HG02642 (cell line): ENCODE results near the gene CFL1.
"Not testable (repeated sequence)": the region's sequence is repeated elsewhere in the genome, so short reads cannot be mapped to it uniquely, and the experiment has no call there.

Source experiments
- ATAC-seq: cut with Tn5 transposase; IDR thresholded peaks from one replicate; pipeline ENCODE4 v1.9.1; 2021; ENCODE audit warnings: mild to moderate bottlenecking; ENCODE audit not compliant: unreplicated experiment, poor library complexity

The CFL1 gene

DNA sequence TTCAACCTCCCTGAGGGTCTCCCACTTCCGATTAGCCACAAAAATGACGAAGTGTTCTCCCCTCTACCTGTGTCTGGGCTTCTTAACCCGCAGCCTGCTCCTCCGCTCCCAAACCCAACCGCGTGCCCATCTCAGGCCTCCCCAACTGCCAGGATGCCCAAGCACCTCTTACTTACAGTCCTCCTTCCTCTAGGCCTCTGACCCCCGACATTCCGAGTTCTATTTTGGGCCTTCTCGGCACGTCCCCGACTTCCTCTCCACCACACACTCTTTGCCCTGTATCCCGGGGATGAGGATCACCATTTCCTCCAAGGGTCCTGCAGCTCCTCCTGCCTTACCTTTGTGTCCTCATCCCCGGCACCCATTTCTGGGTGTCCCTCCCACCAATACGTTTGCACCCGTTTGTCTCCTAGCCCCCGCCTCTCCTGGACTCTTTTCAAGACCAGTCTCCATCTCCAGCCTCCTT, 1.9 kb upstream of the CFL1 start:
- ATAC-seq = no peak

DNA sequence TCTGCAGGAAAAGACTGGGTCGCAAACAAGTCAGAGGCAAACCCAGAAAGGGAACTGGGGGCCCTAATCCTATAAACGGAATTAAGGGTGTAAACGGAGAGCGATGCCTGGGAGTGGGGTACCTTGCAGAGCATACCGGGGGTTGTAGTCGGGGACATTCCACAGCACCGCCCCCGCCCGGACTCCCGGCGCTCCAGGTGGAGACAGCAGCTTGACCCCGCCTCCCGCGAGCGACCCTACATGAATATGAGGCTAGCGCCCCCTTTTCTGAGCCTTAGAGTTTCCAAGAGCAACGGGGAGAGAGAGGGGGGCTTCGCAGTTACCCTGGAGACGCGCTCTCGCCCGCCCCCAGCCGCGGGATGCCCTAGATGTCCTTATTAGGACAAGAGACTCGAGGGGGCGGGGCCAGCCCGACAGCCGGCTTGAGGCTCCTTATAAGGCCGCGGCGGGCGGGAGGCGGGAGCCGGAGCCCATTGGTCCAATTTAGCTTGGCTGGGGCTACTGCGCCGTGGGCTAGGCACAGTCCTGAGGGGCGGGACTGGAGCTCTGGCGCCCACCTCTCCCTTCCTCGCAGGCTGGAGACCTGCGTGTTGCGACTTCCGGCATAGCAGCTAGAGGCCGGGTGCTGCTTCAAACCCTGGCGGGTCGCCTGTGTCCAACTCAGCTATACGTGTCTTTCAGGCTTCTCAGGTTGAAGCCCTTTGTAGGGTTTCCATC, 1.3 kb upstream of the CFL1 start:
- ATAC-seq = peak; percentile 50

DNA sequence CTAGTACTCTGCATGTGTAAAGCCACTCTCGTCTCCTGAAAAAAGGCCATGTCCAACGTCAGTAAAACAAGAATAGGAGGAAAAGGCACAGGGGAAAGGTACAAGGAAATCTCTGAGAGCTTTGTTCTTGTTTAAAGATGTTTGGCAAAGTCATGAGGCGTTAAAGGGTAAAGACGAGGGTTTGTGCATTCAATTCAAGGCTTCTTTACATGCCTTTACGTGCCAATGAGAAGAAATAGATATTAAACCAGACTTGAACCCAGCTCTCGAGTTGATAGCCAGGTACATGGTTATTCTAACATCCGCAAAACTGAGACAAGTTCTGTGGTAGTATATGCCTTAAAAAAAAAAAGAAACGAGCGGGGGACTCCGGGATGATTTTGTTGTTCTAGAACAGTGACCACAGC, 704 bp upstream of the CFL1 start:
- no peak for ATAC-seq

DNA sequence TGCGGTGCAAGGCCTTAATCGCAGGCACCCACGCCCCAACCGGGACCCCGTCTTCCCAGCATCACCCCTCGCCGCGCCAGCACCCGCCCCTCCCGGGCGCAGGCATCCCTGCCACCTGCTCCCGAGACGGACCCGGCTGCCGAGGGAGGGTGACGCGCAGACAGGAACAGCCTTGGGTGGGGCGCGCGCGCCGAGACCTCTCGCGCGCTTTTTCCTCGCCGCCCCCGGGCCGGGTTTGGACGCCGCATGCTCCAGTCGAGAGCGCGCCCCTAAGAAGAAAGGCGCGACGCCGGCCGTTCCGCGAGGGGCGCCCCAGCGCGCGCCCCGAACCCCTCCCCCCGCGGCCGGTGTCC, 504 bp downstream of the CFL1 start:
- ATAC-seq = peak; percentile 3

DNA sequence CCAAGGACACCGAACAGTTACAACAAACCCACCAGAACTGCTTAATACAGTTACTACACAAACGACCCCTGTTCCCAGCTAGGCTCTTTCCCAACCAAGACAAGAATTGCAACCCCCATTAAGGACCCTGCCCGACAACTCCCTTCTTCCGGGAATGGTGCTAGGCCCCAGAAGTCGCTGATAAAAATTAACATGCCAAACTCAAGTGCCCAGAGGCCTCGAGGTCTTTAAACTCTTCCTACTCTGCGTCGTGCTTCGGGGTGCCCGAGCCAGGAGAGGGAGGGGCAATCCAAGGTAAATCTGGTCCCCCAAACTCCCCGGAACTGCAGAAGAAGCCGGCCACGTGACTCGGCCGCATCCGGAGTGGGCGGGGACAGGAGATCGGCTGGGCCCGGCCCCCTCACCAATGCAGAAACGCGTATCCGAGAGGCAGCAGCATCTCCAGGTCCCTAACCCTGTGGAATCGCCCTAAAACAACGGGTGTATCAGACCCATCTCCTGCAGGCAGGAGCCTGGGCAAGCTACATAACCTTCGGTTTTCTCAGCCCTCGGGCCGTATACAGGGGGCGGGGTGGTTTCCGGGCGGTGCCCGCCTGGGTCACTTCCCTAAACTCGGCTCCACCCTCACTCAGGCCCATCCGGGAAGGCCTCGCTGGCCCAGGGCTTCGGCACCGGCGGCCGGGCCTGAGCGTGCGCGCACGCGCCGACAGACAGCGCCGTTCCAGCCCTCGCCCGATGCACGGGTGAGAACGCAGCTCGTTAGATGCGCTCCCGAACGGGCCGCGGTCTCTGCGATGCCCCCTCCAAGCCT, 1.1 kb downstream of the CFL1 start:
- ATAC-seq = peak; percentile 22

DNA sequence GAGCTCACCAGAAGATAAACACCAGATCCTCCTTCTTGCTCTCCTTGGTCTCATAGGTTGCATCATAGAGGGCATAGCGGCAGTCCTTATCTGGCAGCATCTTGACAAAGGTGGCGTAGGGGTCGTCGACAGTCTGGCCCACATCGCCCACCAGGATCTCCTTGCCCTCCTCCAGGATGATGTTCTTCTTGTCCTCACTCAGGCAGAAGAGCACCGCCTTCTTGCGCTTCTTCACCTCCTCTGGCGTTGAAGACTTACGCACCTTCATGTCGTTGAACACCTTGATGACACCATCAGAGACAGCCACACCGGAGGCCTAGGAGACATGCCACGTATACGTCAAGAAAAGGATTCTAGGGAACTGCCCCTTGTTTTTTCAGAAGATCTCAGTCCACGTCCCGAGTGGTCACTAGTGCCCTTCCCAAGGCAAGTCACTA, 2.0 kb downstream of the CFL1 start:
- ATAC-seq = no peak

DNA sequence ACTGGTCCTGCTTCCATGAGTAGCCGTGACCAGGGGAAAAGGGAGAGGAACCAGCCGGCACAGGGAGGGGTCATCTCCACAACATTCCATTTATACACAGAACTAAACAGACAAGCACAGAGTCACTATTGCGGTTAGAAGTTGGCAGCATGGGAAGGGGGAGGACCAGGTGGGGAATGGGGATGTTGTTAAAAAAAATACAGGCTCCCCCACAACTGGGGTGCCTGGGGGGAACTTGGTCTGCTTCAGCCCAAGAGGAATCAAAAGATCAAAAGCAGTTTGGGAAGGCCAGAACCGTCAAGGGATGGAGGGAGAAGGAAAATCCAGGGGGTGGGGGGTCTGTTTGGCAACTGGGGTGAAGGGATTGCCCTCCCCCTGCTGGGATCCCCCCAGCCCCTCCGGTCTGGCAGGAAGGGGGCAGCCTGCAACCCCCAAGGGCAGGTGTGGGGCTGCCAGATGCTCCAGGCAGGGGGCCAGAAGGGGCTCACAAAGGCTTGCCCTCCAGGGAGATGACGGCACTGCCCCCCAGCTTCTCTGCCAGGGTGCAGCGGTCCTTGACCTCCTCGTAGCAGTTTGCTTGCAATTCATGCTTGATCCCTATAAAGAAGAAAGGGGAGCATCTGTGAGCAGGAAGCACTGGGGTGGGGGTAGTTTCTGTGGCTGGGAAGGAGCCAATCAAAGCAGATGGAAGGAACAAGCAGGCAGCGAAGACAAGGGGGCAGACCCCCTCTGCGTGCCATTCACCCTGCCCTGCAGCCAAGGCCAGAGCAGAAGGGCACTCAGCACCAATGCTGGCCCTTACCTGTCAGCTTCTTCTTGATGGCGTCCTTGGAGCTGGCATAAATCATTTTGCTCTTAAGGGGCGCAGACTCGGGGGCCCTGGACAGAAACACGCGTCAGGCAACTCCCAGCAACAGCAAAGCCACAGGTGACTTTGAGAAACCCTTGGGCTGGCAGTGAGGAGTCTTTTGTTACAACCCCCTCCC, 2.8 kb downstream of the CFL1 start:
- no peak for ATAC-seq

DNA sequence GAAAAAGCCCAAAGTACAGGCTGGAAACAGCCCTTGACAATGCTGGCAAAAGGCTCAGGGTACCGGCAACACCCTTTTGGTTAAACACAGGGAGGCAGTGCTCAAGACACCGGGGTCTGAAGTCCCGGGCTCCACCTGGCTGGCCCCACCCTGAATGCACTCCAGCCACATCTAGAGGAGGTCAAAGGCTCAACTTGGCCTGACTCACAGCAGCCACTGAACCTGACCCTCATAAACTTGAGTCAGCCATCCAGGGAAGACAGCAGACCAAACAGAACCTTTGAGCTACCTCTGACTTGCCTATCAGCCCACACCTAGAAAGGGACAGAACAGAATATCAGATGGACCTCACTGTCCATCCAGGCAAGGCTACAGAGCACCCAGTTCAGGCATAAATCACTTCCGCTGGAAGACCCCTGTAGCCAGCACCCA, 3.8 kb downstream of the CFL1 start:
- no peak for ATAC-seq

DNA sequence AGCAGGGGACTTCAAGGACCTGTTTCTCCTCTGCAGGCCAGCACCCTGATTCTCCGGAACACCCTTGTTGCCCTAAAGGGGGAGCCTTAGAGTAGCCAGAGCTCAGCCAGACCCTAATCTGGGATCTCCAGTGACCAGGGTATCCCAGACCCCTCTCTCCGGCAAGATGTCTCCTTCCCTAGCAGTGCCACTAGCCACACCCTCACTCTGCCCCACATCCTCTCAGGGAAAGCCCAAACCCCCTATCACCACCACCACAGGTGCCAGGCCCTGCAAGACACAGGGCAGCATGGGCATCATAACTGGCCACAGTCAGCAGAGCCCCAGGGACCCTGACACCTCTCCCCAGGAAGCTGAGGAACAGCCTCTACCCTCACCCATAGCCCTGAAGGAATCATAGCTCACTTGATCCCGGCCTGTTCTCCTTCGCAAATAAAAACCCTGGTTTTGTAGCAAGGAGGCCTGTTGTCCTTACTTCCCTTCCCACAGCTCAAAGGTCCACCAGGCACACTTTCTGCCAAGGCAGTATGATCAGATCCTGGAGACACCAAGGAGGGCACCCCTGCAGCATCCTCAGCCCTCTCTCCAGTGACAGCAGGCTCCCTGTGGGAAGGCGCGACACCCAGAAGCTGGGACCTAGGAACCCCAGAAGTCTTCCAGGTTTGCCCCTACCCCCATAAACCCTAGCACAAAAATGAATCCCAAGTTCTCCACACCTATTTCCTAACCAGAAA, 4.6 kb downstream of the CFL1 start:
- no peak for ATAC-seq

DNA sequence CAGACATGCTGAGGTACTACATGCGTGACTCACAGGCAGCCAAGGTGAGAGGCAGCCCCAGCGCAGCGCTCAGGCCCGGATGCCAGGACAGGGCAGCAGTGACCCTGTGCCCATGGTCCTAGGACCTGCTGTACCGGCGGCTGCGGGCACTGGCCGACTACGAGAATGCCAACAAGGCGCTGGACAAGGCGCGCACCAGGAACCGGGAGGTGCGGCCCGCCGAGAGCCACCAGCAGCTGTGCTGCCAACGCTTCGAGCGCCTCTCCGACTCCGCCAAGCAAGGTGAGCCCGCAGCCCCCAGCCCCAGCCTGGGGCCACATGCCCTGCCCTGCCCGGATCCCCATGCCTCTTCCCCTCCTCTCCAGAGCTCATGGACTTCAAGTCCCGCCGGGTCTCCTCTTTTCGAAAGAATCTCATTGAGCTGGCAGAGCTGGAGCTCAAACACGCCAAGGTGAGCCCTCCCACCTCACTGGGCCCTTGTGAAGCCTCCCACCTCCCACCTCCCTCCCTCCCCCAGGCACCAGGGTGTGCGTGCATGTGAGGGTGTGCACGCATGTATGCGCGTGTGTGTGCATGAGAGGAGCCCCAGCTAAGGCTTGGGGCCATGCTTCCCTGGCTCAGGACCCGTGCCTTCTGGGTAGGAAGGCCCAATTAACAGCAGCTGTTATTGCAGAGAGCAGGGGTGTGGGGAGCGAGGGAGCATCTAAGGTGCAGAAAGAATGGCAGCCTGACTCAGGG, 5.3 kb downstream of the CFL1 start:
- ATAC-seq = no peak

DNA sequence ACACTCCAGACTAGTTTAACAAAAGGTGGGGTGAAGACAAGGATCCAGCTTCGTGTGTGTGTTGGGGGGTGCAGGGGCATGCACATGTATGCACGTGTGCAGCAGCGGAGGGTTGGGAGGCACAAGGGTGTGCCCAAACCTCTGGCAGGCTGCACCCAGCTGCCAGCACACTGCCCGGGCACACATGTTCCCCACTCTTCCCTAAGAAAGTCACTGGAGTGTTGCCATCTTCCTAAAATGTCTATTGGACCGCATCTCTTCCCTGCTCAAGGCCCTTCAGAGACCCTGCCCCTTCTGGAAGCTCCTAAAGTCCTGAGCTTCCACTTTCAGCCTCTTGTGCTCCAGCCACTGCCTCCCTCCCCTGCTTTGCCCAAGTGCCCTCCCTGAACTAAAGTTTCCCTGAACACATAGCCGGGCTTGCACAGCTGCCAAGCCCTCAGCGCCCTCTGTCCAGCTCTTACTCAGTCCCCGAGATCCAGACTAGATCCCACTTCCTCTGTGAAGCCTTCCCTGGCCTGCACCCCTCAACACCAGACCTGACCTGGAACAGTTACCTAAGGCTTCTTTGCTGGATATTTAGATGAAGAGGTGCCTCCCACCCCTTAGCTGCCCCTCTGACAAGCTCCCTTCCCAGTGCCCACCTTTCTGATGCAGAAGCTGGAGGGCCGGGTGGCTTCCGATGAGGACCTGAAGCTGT, 6.0 kb downstream of the CFL1 start:
- ATAC-seq = no peak

DNA sequence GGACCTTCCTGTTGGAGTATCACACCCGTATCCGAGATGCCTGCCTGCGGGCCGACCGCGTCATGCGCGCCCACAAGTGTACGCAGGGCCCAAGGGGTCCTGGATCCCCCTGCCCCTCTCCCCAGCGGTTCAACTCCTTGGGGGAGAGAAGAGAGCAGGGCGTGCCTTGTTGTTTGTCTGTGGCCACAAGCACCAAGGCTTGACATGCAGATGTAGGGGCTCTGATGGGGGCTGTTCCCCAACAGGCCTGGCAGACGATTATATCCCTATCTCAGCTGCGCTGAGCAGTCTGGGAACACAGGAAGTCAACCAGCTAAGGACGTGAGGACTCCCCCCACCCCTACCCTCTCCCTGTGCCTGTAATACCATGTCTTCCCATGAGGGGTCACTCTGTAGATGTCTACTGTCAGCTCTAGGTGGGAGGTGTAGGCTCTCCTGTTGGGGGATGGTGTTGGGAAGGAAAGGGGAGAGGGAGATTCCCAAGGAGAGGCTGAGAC, 6.8 kb downstream of the CFL1 start:
- no peak for ATAC-seq

DNA sequence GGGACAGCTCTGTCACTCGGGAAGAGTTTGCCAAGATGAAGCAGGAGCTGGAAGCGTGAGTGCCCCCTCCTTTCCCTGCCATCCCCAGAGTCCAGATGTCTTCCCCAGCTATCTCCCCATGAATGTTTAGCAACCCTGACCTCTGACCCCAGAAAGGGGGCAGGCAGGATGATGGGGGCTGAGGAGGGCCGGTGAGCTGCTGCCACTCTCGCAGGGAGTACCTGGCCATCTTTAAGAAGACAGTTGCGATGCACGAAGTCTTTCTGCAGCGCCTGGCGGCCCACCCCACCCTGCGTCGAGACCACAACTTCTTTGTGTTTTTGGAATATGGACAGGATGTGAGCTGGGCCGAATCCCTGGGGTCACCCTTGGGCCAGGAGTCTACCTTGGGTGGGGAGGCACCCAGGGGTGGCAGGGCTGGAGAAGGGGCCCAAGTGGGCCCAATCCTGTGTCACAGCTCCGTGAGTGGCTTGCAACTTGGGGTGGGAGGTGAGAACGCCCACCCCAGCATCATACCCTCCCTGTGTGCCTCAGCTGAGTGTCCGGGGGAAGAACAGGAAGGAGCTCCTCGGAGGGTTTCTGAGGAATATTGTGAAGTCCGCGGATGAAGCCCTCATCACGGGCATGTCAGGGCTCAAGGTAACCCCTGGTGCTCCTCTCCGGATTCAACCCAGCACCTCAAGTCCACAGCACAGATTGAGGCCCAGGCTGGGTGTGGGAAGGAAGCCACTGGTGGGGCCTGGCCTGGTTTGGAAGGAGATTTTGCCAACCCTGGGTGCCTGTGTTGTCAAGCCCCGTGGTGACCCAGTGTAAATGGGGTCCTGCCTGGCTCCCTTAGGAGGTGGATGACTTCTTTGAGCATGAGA, 7.5 kb downstream of the CFL1 start:
- no peak for ATAC-seq

DNA sequence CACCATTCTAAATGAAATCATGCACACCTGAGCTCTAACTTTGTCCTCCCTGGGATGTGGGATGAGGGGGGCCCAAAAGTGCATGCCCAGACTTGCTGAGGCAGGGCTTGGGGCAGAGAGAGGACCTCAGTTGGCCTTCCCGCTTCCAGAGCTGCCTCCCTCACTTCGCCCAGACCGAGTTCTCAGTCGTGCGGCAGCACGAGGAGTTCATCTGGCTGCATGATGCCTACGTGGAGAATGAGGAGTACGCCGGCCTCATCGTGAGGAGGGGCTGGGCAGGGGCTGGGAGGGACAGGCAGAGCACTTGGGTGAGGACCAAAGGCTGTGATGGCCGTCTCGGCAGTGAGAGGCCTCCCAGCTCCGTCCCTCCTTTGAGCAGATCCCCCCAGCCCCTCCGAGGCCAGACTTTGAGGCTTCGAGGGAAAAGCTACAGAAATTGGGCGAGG, 8.2 kb downstream of the CFL1 start:
- no peak for ATAC-seq

DNA sequence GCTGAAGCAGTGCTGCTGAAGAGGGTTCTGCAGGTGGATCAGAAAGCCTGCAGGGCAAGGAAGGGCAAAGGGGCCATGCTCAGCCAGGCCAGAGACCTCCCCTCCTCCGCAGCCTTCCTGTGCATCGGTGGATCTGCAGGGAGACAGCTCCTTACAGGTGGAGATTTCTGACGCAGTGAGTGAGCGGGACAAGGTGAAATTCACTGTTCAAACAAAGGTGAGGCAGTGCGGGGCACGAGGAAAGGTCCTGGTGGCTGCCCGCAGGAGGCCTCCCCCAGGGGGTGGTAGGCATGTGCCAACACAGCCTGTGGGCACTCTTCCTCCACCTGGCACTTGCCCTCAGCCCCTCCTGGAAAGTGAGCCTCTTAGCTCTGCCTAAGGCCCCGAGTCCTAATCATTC, 8.6 kb downstream of the CFL1 start:
- no peak for ATAC-seq

DNA sequence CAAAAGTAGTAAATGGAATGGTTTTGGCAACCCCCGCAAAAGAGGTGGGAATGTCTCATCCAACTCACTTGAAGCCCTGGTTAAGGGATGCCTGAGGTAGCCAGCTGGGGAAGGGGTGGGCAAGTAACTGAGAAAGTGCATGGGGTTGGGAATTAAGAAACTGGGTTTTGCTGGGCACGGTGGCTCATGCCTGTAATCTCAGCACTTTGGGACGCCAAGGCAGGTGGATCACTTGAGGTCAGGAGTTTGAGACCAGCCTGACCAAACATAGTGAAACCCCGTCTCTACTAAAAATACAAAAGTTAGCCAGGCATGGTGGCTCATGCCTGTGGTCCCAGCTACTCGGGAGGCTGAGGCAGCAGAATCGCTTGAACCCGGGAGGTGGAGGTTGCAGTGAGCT, 9.3 kb downstream of the CFL1 start:
- not testable (repeated sequence) for ATAC-seq

DNA sequence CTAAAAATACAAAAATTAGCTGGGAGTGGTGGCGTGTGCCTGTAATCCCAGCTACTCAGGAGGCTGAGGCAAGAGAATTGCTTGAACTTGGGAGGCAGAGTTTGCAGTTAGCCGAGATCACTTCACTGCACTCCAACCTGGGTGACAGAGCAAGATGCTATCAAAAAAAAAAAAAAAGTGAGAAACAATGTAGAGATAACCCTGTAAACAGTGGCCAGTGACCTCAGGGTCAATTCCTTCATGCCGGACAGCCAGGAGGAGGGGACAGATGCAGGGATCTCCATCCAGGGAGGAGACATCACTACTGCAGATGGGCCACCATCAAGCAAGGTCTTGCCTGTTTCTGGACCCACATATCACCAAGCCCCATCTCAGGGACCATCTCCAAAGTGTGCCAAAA, 10.2 kb downstream of the CFL1 start:
- no peak for ATAC-seq
